ENCODE data around the gene REPIN1.
A peak's percentile ranks its signal among the peaks of the same experiment; 100 is the strongest.

REPIN1 gene

DNA sequence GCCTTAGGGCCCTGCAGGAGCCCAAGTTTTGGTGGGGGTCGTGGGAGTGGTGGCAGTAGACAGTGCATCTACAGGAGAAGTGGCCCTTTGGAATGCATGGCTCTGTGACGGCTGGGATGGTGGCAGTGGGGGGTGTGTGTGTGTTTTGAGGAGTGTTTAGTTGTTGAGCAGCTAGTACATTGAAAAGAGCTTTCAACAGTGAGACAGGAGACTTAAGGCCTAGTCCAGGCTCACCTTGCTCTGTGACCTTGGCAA is 37.6 kb downstream of the REPIN1 start:
- H3K9me2 ChIP-seq (ENCODE audit: low read depth, low read length), result no peaks in the 10 kb centered on the region
- peak overlapping the region; percentile 81 for H3K4me2 ChIP-seq (ENCODE audit: low read length)
- H3K9ac ChIP-seq (ENCODE audit: low read length), result peak overlapping the region; percentile 80
- H3K4me1 ChIP-seq (ENCODE audit: insufficient read depth, low read length, severe bottlenecking), result peaks cover 45% of the 10 kb centered on the region
- peak overlapping the region; percentile 65 for H3K4me3 ChIP-seq (ENCODE audit: low read depth, low read length, poor library complexity, severe bottlenecking)
- TF ChIP-seq EZH2 (IDR thresholded peaks at IDR 0.05; ENCODE audit: borderline replicate concordance, low read length), result no peak
- TF ChIP-seq, protein P1, sequence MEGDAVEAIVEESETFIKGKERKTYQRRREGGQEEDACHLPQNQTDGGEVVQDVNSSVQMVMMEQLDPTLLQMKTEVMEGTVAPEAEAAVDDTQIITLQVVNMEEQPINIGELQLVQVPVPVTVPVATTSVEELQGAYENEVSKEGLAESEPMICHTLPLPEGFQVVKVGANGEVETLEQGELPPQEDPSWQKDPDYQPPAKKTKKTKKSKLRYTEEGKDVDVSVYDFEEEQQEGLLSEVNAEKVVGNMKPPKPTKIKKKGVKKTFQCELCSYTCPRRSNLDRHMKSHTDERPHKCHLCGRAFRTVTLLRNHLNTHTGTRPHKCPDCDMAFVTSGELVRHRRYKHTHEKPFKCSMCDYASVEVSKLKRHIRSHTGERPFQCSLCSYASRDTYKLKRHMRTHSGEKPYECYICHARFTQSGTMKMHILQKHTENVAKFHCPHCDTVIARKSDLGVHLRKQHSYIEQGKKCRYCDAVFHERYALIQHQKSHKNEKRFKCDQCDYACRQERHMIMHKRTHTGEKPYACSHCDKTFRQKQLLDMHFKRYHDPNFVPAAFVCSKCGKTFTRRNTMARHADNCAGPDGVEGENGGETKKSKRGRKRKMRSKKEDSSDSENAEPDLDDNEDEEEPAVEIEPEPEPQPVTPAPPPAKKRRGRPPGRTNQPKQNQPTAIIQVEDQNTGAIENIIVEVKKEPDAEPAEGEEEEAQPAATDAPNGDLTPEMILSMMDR (IDR thresholded peaks at IDR 0.05; ENCODE audit: low read length), result no peak
- peaks cover 6% of the 10 kb centered on the region for H3K36me3 ChIP-seq (ENCODE audit: insufficient read depth, low read length)
- H3K27ac ChIP-seq (ENCODE audit: low read depth, low read length, poor library complexity, severe bottlenecking), result peak overlapping the region; percentile 90
- H3K27me3 ChIP-seq (ENCODE audit: insufficient read depth, low read length), result no peaks in the 10 kb centered on the region
- no peaks in the 10 kb centered on the region for H3K79me2 ChIP-seq (ENCODE audit: insufficient read depth, low read length)
- H3K9me3 ChIP-seq (ENCODE audit: low read length), result no peaks in the 10 kb centered on the region
- H2AFZ ChIP-seq (ENCODE audit: low read length), result no peak overlapping the region
- no peaks in the 10 kb centered on the region for H3F3A ChIP-seq (ENCODE audit: insufficient read depth, low read length)
- H4K20me1 ChIP-seq (ENCODE audit: insufficient read depth, low read length), result no peaks in the 10 kb centered on the region

DNA sequence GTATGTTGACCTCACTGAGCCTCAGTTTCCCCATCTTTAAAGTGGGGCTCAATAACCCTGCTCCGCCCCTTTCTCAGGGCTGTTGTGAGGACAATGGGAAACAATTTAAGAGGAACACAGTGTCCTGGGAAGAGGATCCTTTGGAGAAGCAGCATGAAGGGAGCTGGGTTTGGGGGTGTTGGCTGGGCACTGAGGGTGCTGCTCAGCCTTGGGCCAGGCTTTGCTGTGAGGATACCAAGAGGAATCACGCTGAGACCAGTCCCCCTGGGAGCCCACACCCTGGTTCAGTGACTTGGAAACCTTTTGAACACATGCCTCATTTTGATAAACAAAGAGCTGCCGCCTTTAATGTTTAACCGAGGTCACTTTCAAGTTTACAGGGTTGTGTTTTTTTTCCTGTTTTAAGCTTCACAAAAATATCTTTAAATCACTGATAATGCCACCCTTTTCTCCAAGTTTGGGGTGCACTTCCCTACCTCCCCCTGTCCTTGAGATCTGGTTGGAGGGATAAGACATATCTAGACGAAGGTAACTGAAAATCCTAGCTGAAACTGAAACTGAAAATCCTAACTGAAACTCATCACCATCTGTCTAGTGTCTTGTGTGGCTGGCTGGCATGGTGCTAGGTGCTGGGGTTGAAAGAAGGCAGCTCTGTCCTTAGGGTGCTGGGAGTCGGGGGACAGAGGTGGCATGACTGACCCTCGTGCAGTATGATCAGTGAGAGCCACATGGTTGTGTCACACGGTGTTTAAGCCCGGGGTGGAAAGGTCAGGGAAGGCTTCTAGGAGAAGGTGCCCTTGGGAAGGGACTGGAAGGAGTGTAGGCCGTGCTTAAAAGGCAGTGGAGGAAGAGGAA is 38.2 kb downstream of the REPIN1 start:
- peaks cover 6% of the 10 kb centered on the region for H3K36me3 ChIP-seq (ENCODE audit: insufficient read depth, low read length)
- H3K4me2 ChIP-seq (ENCODE audit: low read length), result peak overlapping the region; percentile 81
- H3K4me3 ChIP-seq (ENCODE audit: low read depth, low read length, poor library complexity, severe bottlenecking), result peak overlapping the region; percentile 65
- peak overlapping the region; percentile 80 for H3K9ac ChIP-seq (ENCODE audit: low read length)
- H3K79me2 ChIP-seq (ENCODE audit: insufficient read depth, low read length), result no peaks in the 10 kb centered on the region
- peaks cover 45% of the 10 kb centered on the region for H3K4me1 ChIP-seq (ENCODE audit: insufficient read depth, low read length, severe bottlenecking)
- TF ChIP-seq EZH2 (IDR thresholded peaks at IDR 0.05; ENCODE audit: borderline replicate concordance, low read length), result no peak
- TF ChIP-seq, protein P1 (IDR thresholded peaks at IDR 0.05; ENCODE audit: low read length), result no peak
- no peaks in the 10 kb centered on the region for H3K9me2 ChIP-seq (ENCODE audit: low read depth, low read length)
- H3K27me3 ChIP-seq (ENCODE audit: insufficient read depth, low read length), result no peaks in the 10 kb centered on the region
- H3K9me3 ChIP-seq (ENCODE audit: low read length), result no peaks in the 10 kb centered on the region
- H2AFZ ChIP-seq (ENCODE audit: low read length), result no peak overlapping the region
- no peaks in the 10 kb centered on the region for H4K20me1 ChIP-seq (ENCODE audit: insufficient read depth, low read length)
- H3F3A ChIP-seq (ENCODE audit: insufficient read depth, low read length), result no peaks in the 10 kb centered on the region
- H3K27ac ChIP-seq (ENCODE audit: low read depth, low read length, poor library complexity, severe bottlenecking), result peak overlapping the region; percentile 90

DNA sequence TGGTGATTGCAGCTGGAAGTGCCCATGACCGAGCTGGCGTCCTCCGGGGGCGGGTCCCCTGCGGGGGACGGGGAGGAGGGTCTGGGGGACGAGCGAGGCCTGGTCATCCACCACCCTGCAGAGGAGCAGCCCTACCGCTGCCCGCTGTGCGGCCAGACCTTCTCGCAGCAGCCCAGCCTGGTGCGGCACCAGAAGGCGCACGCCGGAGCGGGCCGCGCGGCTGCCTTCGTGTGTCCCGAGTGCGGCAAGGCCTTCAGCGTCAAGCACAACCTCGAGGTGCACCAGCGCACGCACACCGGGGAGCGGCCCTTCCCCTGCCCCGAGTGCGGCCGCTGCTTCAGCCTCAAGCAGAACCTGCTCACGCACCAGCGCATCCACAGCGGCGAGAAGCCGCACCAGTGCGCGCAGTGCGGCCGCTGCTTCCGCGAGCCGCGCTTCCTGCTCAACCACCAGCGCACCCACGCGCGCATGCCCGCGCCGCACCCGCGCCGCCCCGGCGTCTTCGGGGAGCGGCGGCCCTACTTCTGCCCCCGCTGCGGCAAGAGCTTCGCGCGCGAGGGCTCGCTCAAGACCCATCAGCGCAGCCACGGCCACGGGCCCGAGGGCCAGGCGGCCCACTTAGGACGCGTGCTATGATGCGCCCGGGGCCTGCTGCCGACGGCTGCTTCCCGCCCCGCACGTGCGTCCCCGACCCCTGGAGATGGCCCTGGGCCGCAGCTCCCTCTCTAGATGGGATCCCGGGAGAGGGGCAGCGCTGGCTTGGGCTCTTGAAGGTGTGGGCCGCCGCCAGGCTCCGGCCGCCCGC is 39.2 kb downstream of the REPIN1 start:
- Histone ChIP-seq H2AFZ (ENCODE audit: low read length) (no peak overlapping the region), H3K4me2 (ENCODE audit: low read length) (peak overlapping the region; percentile 81; the same call in 1 of the 2 replicates), H3K9me2 (ENCODE audit: low read depth, low read length) (no peaks in the 10 kb centered on the region), H3K27me3 (ENCODE audit: insufficient read depth, low read length) (no peaks in the 10 kb centered on the region), H4K20me1 (ENCODE audit: insufficient read depth, low read length) (no peaks in the 10 kb centered on the region), H3F3A (ENCODE audit: insufficient read depth, low read length) (no peaks in the 10 kb centered on the region), H3K9ac (ENCODE audit: low read length) (no peak overlapping the region; the same call in 1 of the 2 replicates), H3K27ac (ENCODE audit: low read depth, low read length, poor library complexity, severe bottlenecking) (peak overlapping the region; percentile 90), H3K9me3 (ENCODE audit: low read length) (no peaks in the 10 kb centered on the region), H3K36me3 (ENCODE audit: insufficient read depth, low read length) (peaks cover 6% of the 10 kb centered on the region), H3K4me3 (ENCODE audit: low read depth, low read length, poor library complexity, severe bottlenecking) (peak overlapping the region; percentile 65), H3K79me2 (ENCODE audit: insufficient read depth, low read length) (no peaks in the 10 kb centered on the region), H3K4me1 (ENCODE audit: insufficient read depth, low read length, severe bottlenecking) (peaks cover 45% of the 10 kb centered on the region)
- no peak for TF ChIP-seq EZH2 (IDR thresholded peaks at IDR 0.05; ENCODE audit: borderline replicate concordance, low read length)
- TF ChIP-seq, protein P1 (IDR thresholded peaks at IDR 0.05; ENCODE audit: low read length), result no peak
